Thoracic aorta (tissue), 2 donors: ENCODE data around the gene PHOX2A. TPM values are rescaled to one million over a fixed set of nuclear protein-coding genes. Genes with fewer than 3 reads are reported as not detected.

Experiments used
- ATAC-seq: fragments of 150-250 bp; one replicate; pipeline ENCODE4 v1.8.0; 2017; ENCODE audit warnings: low read depth; ENCODE audit not compliant: insufficient number of reproducible peaks, low FRiP score
- DNase-seq: peaks from one replicate; pipeline ENCODE4 v3.0.0-alpha.2; 2020; ENCODE audit warnings: low spot score
- H3K27ac ChIP-seq, 2 donors: fragments of 200-600 bp; sonication (generic); 1 replicate in 1 of 2; 2 replicates in 1 of 2; pipeline ENCODE4 v1.5.1; 2016; ENCODE audit warnings: mild to moderate bottlenecking in 2 of 2, moderate library complexity in 2 of 2
- H3K27me3 ChIP-seq: fragments of 200-600 bp; sonication (generic); replicated peaks from 2 replicates; pipeline ENCODE4 v1.6.0; 2016; ENCODE audit warnings: mild to moderate bottlenecking; ENCODE audit not compliant: insufficient read depth
- H3K36me3 ChIP-seq: fragments of 200-600 bp; sonication (generic); one replicate; pipeline ENCODE4 v1.5.1; 2016
- H3K4me1 ChIP-seq, 2 donors: fragments of 200-600 bp; sonication (generic); 1 replicate in 1 of 2; 2 replicates in 1 of 2; pipeline versions ENCODE4 v1.5.1 to v1.6.0; 2016; ENCODE audit warnings: low read depth in 2 of 2, mild to moderate bottlenecking in 1 of 2; ENCODE audit not compliant: control insufficient read depth in 1 of 2
- H3K4me3 ChIP-seq: fragments of 200-600 bp; sonication (generic); 2 replicates; pipeline ENCODE4 v1.5.1; 2016; ENCODE audit warnings: mild to moderate bottlenecking
- H3K9me3 ChIP-seq: fragments of 200-600 bp; sonication (generic); 2 replicates; pipeline ENCODE4 v1.5.1; 2016
- total RNA-seq, 2 donors: library from RNA; depleted of rRNA; stranded (reverse); fragments of >200 nt; gene quantifications; one replicate each; pipeline versions ENCODE4 v1.1.0 to v1.2.3, GENCODE V29; 2016
- TF ChIP-seq, protein P1 (sequence below): fragments of 200-600 bp; sonication (generic); IDR thresholded peaks from one replicate; pipeline ENCODE4 v1.5.1; 2019; ENCODE audit warnings: antibody characterized with exemption

Gene PHOX2A
- total RNA-seq, 2 donors from 2014 or later, result not detected

GRCh38 chr11:72249961-72250360 is 6.0 kb upstream of the PHOX2A start:
- TF ChIP-seq, protein P1, sequence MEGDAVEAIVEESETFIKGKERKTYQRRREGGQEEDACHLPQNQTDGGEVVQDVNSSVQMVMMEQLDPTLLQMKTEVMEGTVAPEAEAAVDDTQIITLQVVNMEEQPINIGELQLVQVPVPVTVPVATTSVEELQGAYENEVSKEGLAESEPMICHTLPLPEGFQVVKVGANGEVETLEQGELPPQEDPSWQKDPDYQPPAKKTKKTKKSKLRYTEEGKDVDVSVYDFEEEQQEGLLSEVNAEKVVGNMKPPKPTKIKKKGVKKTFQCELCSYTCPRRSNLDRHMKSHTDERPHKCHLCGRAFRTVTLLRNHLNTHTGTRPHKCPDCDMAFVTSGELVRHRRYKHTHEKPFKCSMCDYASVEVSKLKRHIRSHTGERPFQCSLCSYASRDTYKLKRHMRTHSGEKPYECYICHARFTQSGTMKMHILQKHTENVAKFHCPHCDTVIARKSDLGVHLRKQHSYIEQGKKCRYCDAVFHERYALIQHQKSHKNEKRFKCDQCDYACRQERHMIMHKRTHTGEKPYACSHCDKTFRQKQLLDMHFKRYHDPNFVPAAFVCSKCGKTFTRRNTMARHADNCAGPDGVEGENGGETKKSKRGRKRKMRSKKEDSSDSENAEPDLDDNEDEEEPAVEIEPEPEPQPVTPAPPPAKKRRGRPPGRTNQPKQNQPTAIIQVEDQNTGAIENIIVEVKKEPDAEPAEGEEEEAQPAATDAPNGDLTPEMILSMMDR, result no peak
- peaks cover 0 to under 1% of the 10 kb centered on the region in 2 donors for H3K4me1 ChIP-seq
- no peaks in the 10 kb centered on the region for H3K36me3 ChIP-seq
- ATAC-seq (no peak), DNase-seq (no peak)
- H3K9me3 ChIP-seq, result no peaks in the 10 kb centered on the region
- no peak overlapping the region for H3K27ac ChIP-seq
- peaks cover 11% of the 10 kb centered on the region for H3K27me3 ChIP-seq
- no peak overlapping the region for H3K4me3 ChIP-seq

- Histone ChIP-seq H3K36me3 (no peaks in the 10 kb centered on the region), H3K4me1 (peaks cover 4 to 15% of the 10 kb centered on the region in 2 donors), H3K4me3 (no peak overlapping the region), H3K27ac (no peak overlapping the region), H3K27me3 (peaks cover 11% of the 10 kb centered on the region), H3K9me3 (no peaks in the 10 kb centered on the region)
- DNase-seq (no peak), ATAC-seq (no peak)
- TF ChIP-seq, protein P1, result no peak
These were observed 3.6 kb upstream of the PHOX2A start for GRCh38 chr11:72247584-72247983.

DNA sequence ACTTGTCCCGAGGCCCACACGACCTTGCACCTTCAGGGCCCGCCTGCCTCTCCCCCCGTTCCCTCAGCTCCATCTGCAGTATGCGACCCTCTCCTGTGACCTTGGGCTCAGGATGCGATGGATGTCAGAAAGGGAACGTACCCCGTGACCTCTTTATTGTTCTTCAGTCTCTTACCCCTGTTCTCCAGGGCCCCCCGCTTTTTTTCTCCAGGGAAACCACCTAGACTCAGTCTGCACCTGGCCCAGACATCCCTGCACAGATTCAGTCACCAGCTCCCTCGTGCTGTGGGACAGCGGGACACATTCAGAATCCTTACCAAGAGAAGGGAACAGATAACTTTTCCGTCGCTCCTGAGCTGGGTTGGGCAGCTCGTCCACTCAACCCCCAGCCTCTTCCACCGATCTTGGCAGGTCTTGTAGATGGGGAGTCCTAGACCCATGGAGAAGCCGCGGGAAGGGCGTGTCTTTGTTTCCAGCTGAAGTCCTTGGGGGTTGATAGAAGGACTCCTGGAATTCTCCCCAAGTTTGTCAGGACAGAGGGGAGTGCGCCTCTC is 1.4 kb upstream of the PHOX2A start:
- TF ChIP-seq, protein P1, result no peak
- Histone ChIP-seq H3K4me3 (no peak overlapping the region), H3K36me3 (no peaks in the 10 kb centered on the region), H3K9me3 (no peaks in the 10 kb centered on the region), H3K27ac (peak overlapping the region in 1 of 2 donors; percentile 3), H3K4me1 (peaks cover 8 to 23% of the 10 kb centered on the region in 2 donors), H3K27me3 (peaks cover 11% of the 10 kb centered on the region)
- ATAC-seq, result no peak
- DNase-seq, result no peak

- H3K4me3 ChIP-seq, result peak overlapping the region; percentile 35
- no peak for ATAC-seq
These were observed 636 bp upstream of the PHOX2A start for GRCh38 chr11:72244361-72245262.

More at GRCh38 chr11:72244361-72245262, 636 bp upstream of the PHOX2A start:
- TF ChIP-seq, protein P1, result no peak
- Histone ChIP-seq H3K36me3 (no peaks in the 10 kb centered on the region), H3K27ac (no peak overlapping the region), H3K9me3 (no peaks in the 10 kb centered on the region), H3K27me3 (peaks cover 11% of the 10 kb centered on the region), H3K4me1 (peaks cover 12 to 28% of the 10 kb centered on the region in 2 donors)
- no peak for DNase-seq
